Ishikawa (cell line): Measurements from ENCODE around the gene MFRP.

Experiments used
- CEBPB ChIP-seq: IDR thresholded peaks from 2 replicates; pipeline ENCODE4 v1.6.1; 2012
- CREB1 ChIP-seq: IDR thresholded peaks from 2 replicates; pipeline ENCODE4 v1.6.1; 2012; ENCODE audit warnings: low read depth
- EGR1 ChIP-seq: IDR thresholded peaks from 2 replicates; pipeline ENCODE4 v1.6.1; 2012
- EP300 ChIP-seq: IDR thresholded peaks from 2 replicates; pipeline ENCODE4 v1.6.1; 2012; ENCODE audit warnings: borderline replicate concordance
- FOXM1 ChIP-seq: IDR thresholded peaks from 2 replicates; pipeline ENCODE4 v1.6.1; 2012; ENCODE audit warnings: low read depth, borderline replicate concordance
- NFIC ChIP-seq: IDR thresholded peaks from 2 replicates; pipeline ENCODE4 v1.6.1; 2012
- RAD21 ChIP-seq: IDR thresholded peaks from 2 replicates; pipeline ENCODE4 v1.6.1; 2012; ENCODE audit warnings: low read depth
- TAF1 ChIP-seq: IDR thresholded peaks from 2 replicates; pipeline ENCODE4 v1.6.1; 2012; ENCODE audit warnings: low read depth, mild to moderate bottlenecking
- TCF12 ChIP-seq: IDR thresholded peaks from 2 replicates; pipeline ENCODE4 v1.6.1; 2012; ENCODE audit warnings: low read depth
- TEAD4 ChIP-seq: IDR thresholded peaks from 2 replicates; pipeline ENCODE4 v1.6.1; 2012
- YY1 ChIP-seq: IDR thresholded peaks from 2 replicates; pipeline ENCODE4 v1.6.1; 2012; ENCODE audit warnings: low read depth
- ZBTB7A ChIP-seq: IDR thresholded peaks from 2 replicates; pipeline ENCODE4 v1.6.1; 2012; ENCODE audit warnings: low read depth
- TF ChIP-seq, protein P1 (sequence below): IDR thresholded peaks from 2 replicates; pipeline ENCODE4 v1.6.1; 2012; ENCODE audit warnings: low read depth, mild to moderate bottlenecking
- TF ChIP-seq, protein P2 (sequence below): IDR thresholded peaks from 2 replicates; pipeline ENCODE4 v1.6.1; 2012
- TF ChIP-seq, protein P3 (sequence below): IDR thresholded peaks from 2 replicates; pipeline ENCODE4 v1.6.1; 2012

MFRP gene

DNA sequence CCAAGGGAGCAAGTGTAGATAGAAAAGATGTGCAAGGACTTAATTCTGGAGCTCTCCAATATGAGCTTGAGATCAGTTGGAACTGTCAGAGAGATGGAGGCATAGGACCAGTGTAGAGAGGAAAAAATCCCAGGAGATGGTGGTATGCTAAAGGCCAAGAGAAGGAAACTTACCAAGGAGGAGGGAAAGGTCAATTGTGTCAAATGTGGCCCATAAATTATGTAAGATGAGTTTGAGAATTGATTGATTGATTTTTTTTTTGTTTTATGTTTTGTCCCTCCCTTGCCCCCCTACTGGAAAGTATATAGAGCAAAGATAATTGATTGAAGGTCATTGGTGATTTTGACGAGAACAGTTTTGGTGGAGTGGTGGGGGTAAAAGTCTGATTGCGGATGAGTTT, 37.8 kb upstream of the MFRP start:
- TF ChIP-seq, protein P1, sequence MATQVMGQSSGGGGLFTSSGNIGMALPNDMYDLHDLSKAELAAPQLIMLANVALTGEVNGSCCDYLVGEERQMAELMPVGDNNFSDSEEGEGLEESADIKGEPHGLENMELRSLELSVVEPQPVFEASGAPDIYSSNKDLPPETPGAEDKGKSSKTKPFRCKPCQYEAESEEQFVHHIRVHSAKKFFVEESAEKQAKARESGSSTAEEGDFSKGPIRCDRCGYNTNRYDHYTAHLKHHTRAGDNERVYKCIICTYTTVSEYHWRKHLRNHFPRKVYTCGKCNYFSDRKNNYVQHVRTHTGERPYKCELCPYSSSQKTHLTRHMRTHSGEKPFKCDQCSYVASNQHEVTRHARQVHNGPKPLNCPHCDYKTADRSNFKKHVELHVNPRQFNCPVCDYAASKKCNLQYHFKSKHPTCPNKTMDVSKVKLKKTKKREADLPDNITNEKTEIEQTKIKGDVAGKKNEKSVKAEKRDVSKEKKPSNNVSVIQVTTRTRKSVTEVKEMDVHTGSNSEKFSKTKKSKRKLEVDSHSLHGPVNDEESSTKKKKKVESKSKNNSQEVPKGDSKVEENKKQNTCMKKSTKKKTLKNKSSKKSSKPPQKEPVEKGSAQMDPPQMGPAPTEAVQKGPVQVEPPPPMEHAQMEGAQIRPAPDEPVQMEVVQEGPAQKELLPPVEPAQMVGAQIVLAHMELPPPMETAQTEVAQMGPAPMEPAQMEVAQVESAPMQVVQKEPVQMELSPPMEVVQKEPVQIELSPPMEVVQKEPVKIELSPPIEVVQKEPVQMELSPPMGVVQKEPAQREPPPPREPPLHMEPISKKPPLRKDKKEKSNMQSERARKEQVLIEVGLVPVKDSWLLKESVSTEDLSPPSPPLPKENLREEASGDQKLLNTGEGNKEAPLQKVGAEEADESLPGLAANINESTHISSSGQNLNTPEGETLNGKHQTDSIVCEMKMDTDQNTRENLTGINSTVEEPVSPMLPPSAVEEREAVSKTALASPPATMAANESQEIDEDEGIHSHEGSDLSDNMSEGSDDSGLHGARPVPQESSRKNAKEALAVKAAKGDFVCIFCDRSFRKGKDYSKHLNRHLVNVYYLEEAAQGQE: no peak
- TF ChIP-seq EP300 (no peak), FOXM1 (no peak), YY1 (no peak), TCF12 (no peak), ZBTB7A (no peak), CEBPB (no peak), CREB1 (no peak), TEAD4 (no peak), RAD21 (no peak), TAF1 (no peak), NFIC (no peak), EGR1 (no peak)
- TF ChIP-seq, protein P2, sequence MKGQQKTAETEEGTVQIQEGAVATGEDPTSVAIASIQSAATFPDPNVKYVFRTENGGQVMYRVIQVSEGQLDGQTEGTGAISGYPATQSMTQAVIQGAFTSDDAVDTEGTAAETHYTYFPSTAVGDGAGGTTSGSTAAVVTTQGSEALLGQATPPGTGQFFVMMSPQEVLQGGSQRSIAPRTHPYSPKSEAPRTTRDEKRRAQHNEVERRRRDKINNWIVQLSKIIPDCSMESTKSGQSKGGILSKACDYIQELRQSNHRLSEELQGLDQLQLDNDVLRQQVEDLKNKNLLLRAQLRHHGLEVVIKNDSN: no peak
- TF ChIP-seq, protein P3, sequence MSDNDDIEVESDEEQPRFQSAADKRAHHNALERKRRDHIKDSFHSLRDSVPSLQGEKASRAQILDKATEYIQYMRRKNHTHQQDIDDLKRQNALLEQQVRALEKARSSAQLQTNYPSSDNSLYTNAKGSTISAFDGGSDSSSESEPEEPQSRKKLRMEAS: no peak

DNA sequence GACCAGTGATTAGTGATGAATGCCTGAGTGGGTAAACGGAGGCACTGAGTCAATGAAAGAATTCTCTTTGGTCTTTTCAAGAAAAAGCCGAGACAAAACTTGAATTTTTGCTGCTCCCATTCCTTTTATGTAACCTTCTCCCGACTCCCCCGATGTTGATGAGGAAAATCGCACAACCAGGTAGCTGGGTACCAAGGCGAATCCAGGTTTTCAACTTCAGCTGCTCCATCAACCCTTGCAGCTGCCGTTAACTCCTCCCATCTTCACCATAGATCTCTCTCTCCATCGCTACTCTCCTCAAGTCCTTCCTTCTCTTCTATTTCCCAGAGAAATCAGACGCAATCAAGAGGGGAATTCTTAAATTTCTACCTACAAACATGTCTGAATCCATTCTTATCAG, 35.6 kb upstream of the MFRP start:
- no peak for TF ChIP-seq NFIC
- TF ChIP-seq, protein P1: no peak
- no peak for TF ChIP-seq EGR1
- TF ChIP-seq CEBPB: no peak
- TF ChIP-seq ZBTB7A: no peak
- TF ChIP-seq YY1: no peak
- TF ChIP-seq, protein P3: no peak
- no peak for TF ChIP-seq TEAD4
- no peak for TF ChIP-seq TAF1
- no peak for TF ChIP-seq FOXM1
- no peak for TF ChIP-seq TCF12
- TF ChIP-seq CREB1: no peak
- TF ChIP-seq EP300: no peak
- TF ChIP-seq, protein P2: no peak
- no peak for TF ChIP-seq RAD21

DNA sequence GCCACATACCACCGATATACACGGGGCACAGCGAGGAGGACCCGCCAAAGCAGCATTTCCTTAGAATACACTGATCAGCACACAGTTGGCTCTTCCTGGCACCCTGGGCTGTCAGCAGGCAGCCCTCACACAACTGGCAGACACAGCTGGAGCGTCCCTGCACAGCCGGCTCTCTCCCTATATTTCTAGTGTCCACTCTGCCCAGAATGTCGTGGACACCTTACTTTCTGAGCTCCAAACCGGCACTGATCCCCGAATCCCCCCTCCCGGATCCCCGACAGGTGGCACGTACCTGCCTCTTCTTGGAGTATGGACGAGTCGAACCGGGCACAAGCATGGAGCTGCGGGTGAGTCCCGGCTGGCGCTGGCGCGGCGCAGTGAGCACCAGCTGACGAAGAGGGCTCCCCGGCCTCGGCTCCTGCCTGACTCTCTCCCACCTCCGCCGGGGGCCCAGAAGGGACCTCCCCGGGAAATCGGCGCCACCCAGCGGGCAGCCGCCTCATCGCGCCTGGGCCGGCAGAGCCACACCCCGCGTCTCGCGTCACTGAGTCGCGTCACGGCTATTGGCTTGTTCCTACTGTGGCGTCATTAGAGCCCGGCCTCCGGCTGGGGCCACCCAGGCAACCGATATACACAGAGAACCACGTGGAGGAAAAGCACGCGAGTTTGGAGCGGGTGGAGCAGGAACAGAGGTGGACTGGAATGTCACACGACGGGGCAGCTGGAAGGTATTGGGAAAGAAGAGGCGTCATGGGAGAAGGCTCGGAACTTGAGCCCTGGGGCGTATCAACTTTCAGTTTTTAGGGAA, 34.9 kb upstream of the MFRP start, which contains the start of gene USP2:
USP2 (minus strand) TSS at position 510 of the 808 bp plus-strand sequence. CDS start 8,210 bp downstream, outside the sequence.
- no peak for TF ChIP-seq ZBTB7A
- TF ChIP-seq EGR1: no peak
- no peak for TF ChIP-seq YY1
- peak; percentile 58; the same call in 1 of the 2 replicates for TF ChIP-seq RAD21
- peak; percentile 58; the same call in 1 of the 2 replicates for TF ChIP-seq CEBPB
- TF ChIP-seq FOXM1: 0 out of 2 replicates have a peak, but pooled peaks have one; percentile 44
- peak; percentile 54; the same call in 1 of the 2 replicates for TF ChIP-seq EP300
- peak; percentile 30; the same call in 1 of the 2 replicates for TF ChIP-seq TCF12
- TF ChIP-seq, protein P3: peak; percentile 100
- TF ChIP-seq, protein P1: no peak
- TF ChIP-seq CREB1: peak; percentile 88
- no peak; the same call in 1 of the 2 replicates for TF ChIP-seq TAF1
- TF ChIP-seq, protein P2: peak; percentile 89
- peak; percentile 70 for TF ChIP-seq TEAD4
- no peak for TF ChIP-seq NFIC
